GM12878 (cell line): ENCODE data around the gene VCAN.
A peak's percentile ranks its signal among the peaks of the same experiment; 100 is the strongest.

Experiments
- CREB1 ChIP-seq: IDR thresholded peaks from 2 replicates; pipeline ENCODE4 v1.6.1; 2012; ENCODE audit warnings: low read depth, mild to moderate bottlenecking, inconsistent platforms
- FOXM1 ChIP-seq: IDR thresholded peaks from 2 replicates; pipeline ENCODE4 v1.6.1; 2012; ENCODE audit warnings: low read depth, mild to moderate bottlenecking, inconsistent platforms, low read length, moderate library complexity
- MXI1 ChIP-seq: fragments of 150-350 bp; IDR thresholded peaks from 2 replicates; pipeline ENCODE4 v1.6.1; 2011; ENCODE audit warnings: low read depth, mild to moderate bottlenecking, inconsistent platforms, low read length, improper control_type of control experiment
- POLR2A ChIP-seq: IDR thresholded peaks from 2 replicates; pipeline ENCODE4 v1.6.1; 2011; ENCODE audit warnings: low read depth, mild to moderate bottlenecking, low read length
- RAD21 ChIP-seq: IDR thresholded peaks from 2 replicates; pipeline ENCODE4 v1.6.1; 2011; ENCODE audit warnings: mild to moderate bottlenecking, low read depth, low read length, moderate library complexity; ENCODE audit not compliant: insufficient read depth
- SIN3A ChIP-seq: IDR thresholded peaks from 2 replicates; pipeline ENCODE4 v1.6.1; 2012; ENCODE audit warnings: low read depth, low read length, improper control_type of control experiment
- TCF12 ChIP-seq: IDR thresholded peaks from 2 replicates; pipeline ENCODE4 v1.6.1; 2011; ENCODE audit warnings: low read depth, mild to moderate bottlenecking, low read length
- ZNF274 ChIP-seq: IDR thresholded peaks from one replicate; pipeline ENCODE4 v1.8.0; 2011; ENCODE audit not compliant: insufficient read length, insufficient read depth
- TF ChIP-seq, protein P1 (sequence below), 3 experiments: IDR thresholded peaks in 2 of 3; conservative IDR thresholded peaks in 1 of 3; 2 replicates each; pipeline ENCODE4 v1.5.1; 2011; ENCODE audit warnings: low read depth in 3 of 3, low read length in 3 of 3, mild to moderate bottlenecking in 3 of 3, control low read depth in 2 of 3, moderate library complexity in 2 of 3, inconsistent platforms in 1 of 3, mixed read lengths in 1 of 3; ENCODE audit not compliant: control insufficient read depth in 2 of 3, insufficient read depth in 1 of 3; ENCODE audit errors: extremely low read depth in 1 of 3
- TF ChIP-seq, protein P2 (sequence below): IDR thresholded peaks from 2 replicates; pipeline ENCODE4 v1.6.1; 2011; ENCODE audit warnings: low read depth, low read length, improper control_type of control experiment, borderline replicate concordance
- TF ChIP-seq, protein P3 (sequence below): IDR thresholded peaks from 2 replicates; pipeline ENCODE4 v1.6.1; 2012; ENCODE audit warnings: low read depth, low read length, improper control_type of control experiment

DNA sequence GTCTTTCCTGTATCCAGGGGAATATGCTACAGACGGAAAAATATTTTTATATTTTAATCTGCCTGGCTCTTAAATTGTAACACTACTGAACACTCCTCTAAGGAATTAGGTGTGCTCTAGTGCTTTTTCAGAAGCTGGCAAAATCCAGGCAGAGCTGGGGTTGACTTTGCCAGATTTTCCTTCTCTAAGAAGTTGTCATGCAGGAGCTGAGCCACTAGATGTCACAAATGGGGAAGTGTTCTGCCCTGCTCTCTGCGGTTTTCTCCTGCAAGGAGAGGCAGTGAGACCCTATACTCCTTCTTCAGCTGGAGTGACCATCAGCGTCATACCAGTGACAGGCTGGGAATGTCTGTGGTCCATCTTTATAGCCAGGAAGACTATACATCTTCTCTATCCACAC lies 136.6 kb downstream of the VCAN start:
- TF ChIP-seq, protein P1, sequence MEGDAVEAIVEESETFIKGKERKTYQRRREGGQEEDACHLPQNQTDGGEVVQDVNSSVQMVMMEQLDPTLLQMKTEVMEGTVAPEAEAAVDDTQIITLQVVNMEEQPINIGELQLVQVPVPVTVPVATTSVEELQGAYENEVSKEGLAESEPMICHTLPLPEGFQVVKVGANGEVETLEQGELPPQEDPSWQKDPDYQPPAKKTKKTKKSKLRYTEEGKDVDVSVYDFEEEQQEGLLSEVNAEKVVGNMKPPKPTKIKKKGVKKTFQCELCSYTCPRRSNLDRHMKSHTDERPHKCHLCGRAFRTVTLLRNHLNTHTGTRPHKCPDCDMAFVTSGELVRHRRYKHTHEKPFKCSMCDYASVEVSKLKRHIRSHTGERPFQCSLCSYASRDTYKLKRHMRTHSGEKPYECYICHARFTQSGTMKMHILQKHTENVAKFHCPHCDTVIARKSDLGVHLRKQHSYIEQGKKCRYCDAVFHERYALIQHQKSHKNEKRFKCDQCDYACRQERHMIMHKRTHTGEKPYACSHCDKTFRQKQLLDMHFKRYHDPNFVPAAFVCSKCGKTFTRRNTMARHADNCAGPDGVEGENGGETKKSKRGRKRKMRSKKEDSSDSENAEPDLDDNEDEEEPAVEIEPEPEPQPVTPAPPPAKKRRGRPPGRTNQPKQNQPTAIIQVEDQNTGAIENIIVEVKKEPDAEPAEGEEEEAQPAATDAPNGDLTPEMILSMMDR (IDR thresholded peaks at IDR 0.05 in 2 of 3, conservative IDR thresholded peaks at IDR 0.05 in 1 of 3; ENCODE audit: control insufficient read depth in 2 of 3, extremely low read depth in 1 of 3, insufficient read depth in 1 of 3, low read depth in 3 of 3, low read length in 3 of 3) = peak; percentile 32 to 45 (median 42); a peak in 4 of 6 replicates
- TF ChIP-seq POLR2A (no peak), SIN3A (no peak), MXI1 (no peak), ZNF274 (no peak), FOXM1 (no peak), CREB1 (no peak), TCF12 (no peak), RAD21 (peak; percentile 48)
- TF ChIP-seq, protein P2, sequence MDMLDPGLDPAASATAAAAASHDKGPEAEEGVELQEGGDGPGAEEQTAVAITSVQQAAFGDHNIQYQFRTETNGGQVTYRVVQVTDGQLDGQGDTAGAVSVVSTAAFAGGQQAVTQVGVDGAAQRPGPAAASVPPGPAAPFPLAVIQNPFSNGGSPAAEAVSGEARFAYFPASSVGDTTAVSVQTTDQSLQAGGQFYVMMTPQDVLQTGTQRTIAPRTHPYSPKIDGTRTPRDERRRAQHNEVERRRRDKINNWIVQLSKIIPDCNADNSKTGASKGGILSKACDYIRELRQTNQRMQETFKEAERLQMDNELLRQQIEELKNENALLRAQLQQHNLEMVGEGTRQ = no peak
- TF ChIP-seq, protein P3, sequence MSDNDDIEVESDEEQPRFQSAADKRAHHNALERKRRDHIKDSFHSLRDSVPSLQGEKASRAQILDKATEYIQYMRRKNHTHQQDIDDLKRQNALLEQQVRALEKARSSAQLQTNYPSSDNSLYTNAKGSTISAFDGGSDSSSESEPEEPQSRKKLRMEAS = no peak
